ENCODE results near the gene CPNE8.
"Not testable (repeated sequence)": the region's sequence is repeated elsewhere in the genome, so short reads cannot be mapped to it uniquely, and the experiment has no call there.

Gene CPNE8

DNA sequence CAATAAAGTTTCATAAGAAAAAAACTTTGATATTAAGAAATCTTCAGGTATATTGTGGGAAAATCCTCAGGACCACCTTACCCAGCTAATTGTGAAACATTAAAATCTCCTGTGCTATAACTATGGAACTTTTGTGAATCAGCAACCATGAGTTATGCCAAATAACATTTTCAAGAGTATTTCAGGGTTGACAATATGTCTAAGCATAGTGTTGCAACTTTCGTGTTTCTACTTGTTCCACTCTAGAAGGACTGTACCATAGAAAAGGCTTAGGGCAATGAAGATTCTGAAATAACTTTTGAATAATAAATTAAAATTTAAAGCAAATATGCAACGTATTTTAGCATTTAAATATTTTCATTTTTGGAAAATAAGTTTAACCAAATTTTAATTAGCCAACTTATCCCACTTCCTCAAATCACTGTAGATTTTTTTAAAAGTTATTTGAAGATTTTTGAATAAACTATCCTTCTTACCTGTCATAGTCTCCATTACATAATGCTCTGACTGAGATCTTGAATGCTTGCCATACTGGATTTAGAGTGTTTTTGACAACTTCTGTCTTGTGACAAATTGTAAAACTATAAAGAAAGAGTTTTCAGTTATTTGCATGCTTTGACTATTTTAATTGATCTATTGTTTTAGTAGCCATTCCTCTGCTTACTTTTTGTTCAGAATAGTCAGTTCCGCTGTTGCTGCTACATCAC lies 143.6 kb downstream of the CPNE8 start:
- Mint-ChIP-seq H3K4me1 (peaks cover 4% of the 10 kb centered on the region), H3K27ac (no peak overlapping the region), H3K36me3 (ENCODE audit: low read depth) (peaks cover 12% of the 10 kb centered on the region), H3K27me3 (ENCODE audit: low read depth, poor library complexity) (peaks cover 3% of the 10 kb centered on the region), H3K9me3 (peaks cover 3% of the 10 kb centered on the region), H3K4me3 (no peak overlapping the region)
- no peak for DNase-seq
- TF ChIP-seq, protein P1, sequence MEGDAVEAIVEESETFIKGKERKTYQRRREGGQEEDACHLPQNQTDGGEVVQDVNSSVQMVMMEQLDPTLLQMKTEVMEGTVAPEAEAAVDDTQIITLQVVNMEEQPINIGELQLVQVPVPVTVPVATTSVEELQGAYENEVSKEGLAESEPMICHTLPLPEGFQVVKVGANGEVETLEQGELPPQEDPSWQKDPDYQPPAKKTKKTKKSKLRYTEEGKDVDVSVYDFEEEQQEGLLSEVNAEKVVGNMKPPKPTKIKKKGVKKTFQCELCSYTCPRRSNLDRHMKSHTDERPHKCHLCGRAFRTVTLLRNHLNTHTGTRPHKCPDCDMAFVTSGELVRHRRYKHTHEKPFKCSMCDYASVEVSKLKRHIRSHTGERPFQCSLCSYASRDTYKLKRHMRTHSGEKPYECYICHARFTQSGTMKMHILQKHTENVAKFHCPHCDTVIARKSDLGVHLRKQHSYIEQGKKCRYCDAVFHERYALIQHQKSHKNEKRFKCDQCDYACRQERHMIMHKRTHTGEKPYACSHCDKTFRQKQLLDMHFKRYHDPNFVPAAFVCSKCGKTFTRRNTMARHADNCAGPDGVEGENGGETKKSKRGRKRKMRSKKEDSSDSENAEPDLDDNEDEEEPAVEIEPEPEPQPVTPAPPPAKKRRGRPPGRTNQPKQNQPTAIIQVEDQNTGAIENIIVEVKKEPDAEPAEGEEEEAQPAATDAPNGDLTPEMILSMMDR (IDR thresholded peaks at IDR 0.05) = no peak

DNA sequence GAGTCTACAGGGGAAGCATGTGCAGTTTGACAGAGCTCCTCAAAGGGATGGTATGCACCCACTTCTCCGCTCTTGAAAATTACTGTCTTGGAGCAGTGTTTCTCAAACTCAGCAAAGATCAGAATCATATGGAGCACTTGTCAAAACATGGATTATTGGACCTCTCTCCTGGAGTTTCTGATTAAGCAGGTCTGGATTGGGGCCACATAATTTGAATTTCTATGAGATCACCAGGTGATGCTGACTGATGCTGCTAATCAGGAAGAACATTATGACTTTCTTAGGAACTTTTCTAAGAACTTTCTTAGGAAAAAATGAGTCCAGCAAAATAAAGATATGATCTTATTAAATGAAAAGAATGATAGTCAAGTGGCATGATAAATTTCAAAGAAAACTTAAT lies 144.3 kb downstream of the CPNE8 start:
- H3K36me3 Mint-ChIP-seq (ENCODE audit: low read depth) = peaks cover 12% of the 10 kb centered on the region
- TF ChIP-seq, protein P1 (IDR thresholded peaks at IDR 0.05) = no peak

DNA sequence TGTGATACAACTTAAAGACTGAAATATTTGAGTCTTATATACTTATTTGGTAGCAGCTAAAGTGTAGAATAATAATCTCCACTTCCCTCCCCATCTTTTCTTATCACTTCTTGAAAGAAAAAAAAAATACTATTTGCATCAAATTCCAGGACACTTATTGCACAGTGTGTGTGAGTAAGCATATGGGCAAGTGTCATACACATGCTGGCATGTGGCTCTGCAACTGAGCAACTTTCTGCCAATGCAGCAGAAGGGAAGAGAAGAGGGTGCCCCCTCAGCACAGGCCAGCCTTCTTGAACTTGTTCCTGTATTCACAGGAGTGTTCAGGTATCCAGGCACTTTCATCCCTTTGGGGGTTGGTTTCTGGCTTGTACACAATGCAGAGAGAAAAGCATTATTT lies 145.8 kb downstream of the CPNE8 start:
- TF ChIP-seq, protein P1 (IDR thresholded peaks at IDR 0.05) = no peak
- peaks cover 3% of the 10 kb centered on the region for H3K9me3 Mint-ChIP-seq
- peaks cover 3% of the 10 kb centered on the region for H3K27me3 Mint-ChIP-seq (ENCODE audit: low read depth, poor library complexity)
- DNase-seq = no peak
- H3K4me3 Mint-ChIP-seq = no peak overlapping the region
- peaks cover 12% of the 10 kb centered on the region for H3K36me3 Mint-ChIP-seq (ENCODE audit: low read depth)
- peaks cover 4% of the 10 kb centered on the region for H3K4me1 Mint-ChIP-seq
- no peak overlapping the region for H3K27ac Mint-ChIP-seq

More for the DNA sequence above, 144.3 kb downstream of the CPNE8 start:
- H3K4me1 Mint-ChIP-seq = peaks cover 4% of the 10 kb centered on the region
- no peak for DNase-seq
- H3K9me3 Mint-ChIP-seq = peaks cover 3% of the 10 kb centered on the region
- peaks cover 3% of the 10 kb centered on the region for H3K27me3 Mint-ChIP-seq (ENCODE audit: low read depth, poor library complexity)
- H3K4me3 Mint-ChIP-seq = no peak overlapping the region
- H3K27ac Mint-ChIP-seq = no peak overlapping the region

DNA sequence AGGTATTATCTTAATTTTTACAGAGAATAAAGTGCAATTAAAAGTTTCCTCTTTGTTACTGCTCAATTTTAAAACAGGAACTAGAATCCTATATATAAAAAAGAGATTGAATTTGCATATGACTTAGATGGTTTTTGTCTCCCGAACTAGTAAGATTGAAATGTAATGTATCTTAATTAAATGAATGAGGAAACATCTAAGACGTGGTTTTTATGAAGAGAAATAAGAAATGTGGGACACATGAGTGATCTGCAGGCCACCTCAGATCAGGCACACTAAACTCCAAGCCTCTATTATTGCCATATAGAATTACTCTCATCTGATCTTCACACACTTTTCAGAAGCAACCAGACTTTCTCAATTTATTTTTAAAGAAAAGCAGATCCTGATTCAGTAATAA lies 158.6 kb downstream of the CPNE8 start:
- TF ChIP-seq, protein P1 (IDR thresholded peaks at IDR 0.05) = no peak
- no peak for DNase-seq
- Mint-ChIP-seq H3K36me3 (ENCODE audit: low read depth) (peaks cover 19% of the 10 kb centered on the region), H3K4me1 (no peaks in the 10 kb centered on the region), H3K9me3 (peaks cover 12% of the 10 kb centered on the region), H3K4me3 (no peak overlapping the region), H3K27me3 (ENCODE audit: low read depth, poor library complexity) (no peaks in the 10 kb centered on the region), H3K27ac (no peak overlapping the region)

DNA sequence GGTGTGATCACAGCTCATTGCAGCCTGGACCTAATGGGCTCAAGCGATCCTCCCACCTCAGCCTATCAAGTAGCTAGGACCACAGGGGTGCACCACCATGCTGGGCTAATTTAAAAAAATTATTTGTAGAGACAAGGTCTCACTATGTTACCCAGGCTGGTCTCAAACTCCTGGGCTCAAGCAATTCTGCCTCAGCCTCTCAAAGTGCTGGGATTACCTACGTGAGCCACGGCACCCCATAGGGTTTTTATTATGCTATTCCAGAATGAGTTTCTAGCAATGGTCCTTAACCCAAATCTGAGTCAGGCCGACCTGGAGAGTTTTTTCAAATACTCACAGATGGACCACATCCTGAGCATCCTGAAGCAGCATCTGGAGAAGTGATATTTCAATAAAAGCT lies 159.8 kb downstream of the CPNE8 start:
- DNase-seq = no peak
- Mint-ChIP-seq H3K27ac (no peak overlapping the region), H3K4me3 (no peak overlapping the region), H3K36me3 (ENCODE audit: low read depth) (peaks cover 14% of the 10 kb centered on the region), H3K9me3 (peaks cover 12% of the 10 kb centered on the region), H3K4me1 (no peaks in the 10 kb centered on the region), H3K27me3 (ENCODE audit: low read depth, poor library complexity) (no peaks in the 10 kb centered on the region)
- TF ChIP-seq, protein P1 (IDR thresholded peaks at IDR 0.05) = no peak

DNA sequence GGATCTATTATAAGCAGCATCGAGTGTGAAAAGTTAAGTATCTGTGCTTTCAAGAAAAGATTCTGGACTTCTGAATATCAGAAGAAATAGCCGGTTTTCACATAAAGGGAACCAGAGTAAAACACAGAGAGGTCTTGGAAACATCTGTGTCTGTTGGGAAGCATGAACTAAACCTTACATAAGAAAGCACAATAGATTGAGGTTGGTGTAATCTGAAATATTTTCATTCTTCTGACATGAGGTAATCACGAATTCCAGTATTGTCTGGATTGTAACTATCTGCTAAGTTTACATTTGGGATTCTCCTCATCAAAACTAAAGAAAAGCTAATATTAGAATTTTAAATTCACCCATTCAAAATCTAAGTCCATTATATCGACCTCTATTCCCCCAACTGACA lies 161.3 kb downstream of the CPNE8 start:
- Mint-ChIP-seq H3K27me3 (ENCODE audit: low read depth, poor library complexity) (no peaks in the 10 kb centered on the region), H3K36me3 (ENCODE audit: low read depth) (peaks cover 2% of the 10 kb centered on the region)

DNA sequence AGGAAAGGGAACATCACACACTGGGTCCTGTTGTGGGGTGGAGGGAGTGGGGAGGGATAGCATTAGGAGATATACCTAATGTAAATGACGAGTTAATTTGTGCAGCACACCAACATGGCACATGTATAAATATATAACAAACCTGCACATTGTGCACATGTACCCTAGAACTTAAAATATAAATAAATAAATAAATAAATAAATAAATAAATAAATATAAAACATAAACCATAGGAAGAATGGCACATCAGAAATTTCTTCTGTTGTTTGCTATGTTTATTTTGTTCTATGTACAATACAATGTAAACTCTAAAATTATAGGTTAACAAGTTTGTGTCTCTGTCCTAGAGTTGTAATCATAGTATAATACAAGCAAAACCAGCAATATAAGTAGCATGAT lies 162.9 kb downstream of the CPNE8 start:
- H3K4me1 Mint-ChIP-seq; H3K4me3 Mint-ChIP-seq; H3K27me3 Mint-ChIP-seq (ENCODE audit: low read depth, poor library complexity); H3K27ac Mint-ChIP-seq; H3K36me3 Mint-ChIP-seq (ENCODE audit: low read depth); DNase-seq; H3K9me3 Mint-ChIP-seq: not testable (repeated sequence)

More for the DNA sequence above, 161.3 kb downstream of the CPNE8 start:
- H3K4me1 Mint-ChIP-seq = no peaks in the 10 kb centered on the region
- no peak overlapping the region for H3K4me3 Mint-ChIP-seq
- H3K27ac Mint-ChIP-seq = no peak overlapping the region
- TF ChIP-seq, protein P1 (IDR thresholded peaks at IDR 0.05) = no peak
- H3K9me3 Mint-ChIP-seq = peaks cover 6% of the 10 kb centered on the region
- no peak for DNase-seq

Data from nephron progenitor cell (in vitro differentiated cells).